Nephron progenitor cell (in vitro differentiated cells): ENCODE data around the gene RNF208.

Experiments used
- DNase-seq: peaks from one replicate; pipeline ENCODE4 v3.0.0; 2021
- H3K27ac Mint-ChIP-seq: 2 replicates; pipeline ENCODE4 v1.8.0; 2021; ENCODE audit warnings: mild to moderate bottlenecking, moderate library complexity, mixed read lengths
- H3K27me3 Mint-ChIP-seq: 2 replicates; pipeline ENCODE4 v1.8.0; 2021; ENCODE audit warnings: mild to moderate bottlenecking, low read depth, mixed read lengths; ENCODE audit not compliant: poor library complexity
- H3K36me3 Mint-ChIP-seq: 2 replicates; pipeline ENCODE4 v1.8.0; 2021; ENCODE audit warnings: low read depth, mixed read lengths
- H3K4me1 Mint-ChIP-seq: 2 replicates; pipeline ENCODE4 v1.8.0; 2021; ENCODE audit warnings: mixed read lengths
- H3K4me3 Mint-ChIP-seq: 2 replicates; pipeline ENCODE4 v1.8.0; 2021; ENCODE audit warnings: mild to moderate bottlenecking, moderate library complexity, mixed read lengths
- H3K9me3 Mint-ChIP-seq: 2 replicates; pipeline ENCODE4 v1.8.0; 2021; ENCODE audit warnings: mild to moderate bottlenecking, moderate library complexity, mixed read lengths
- CTCF ChIP-seq: fragments of 200-600 bp; sonication (generic); IDR thresholded peaks from 2 replicates; pipeline ENCODE4 v1.5.0; 2021; ENCODE audit warnings: antibody characterized with exemption

RNF208 gene

GRCh38 chr9:137202966-137203365, 19.1 kb downstream of the RNF208 start:
- Mint-ChIP-seq H3K4me1 (peaks cover 63% of the 10 kb centered on the region), H3K4me3 (peak overlapping the region; percentile 15), H3K27me3 (no peaks in the 10 kb centered on the region), H3K9me3 (no peaks in the 10 kb centered on the region), H3K27ac (no peak overlapping the region), H3K36me3 (peaks cover 10% of the 10 kb centered on the region)
- DNase-seq = no peak
- no peak for TF ChIP-seq CTCF

GRCh38 chr9:137201205-137201868, 20.7 kb downstream of the RNF208 start:
- peaks cover 49% of the 10 kb centered on the region for H3K4me1 Mint-ChIP-seq
- H3K9me3 Mint-ChIP-seq = no peaks in the 10 kb centered on the region
- peak overlapping the region; percentile 84 for H3K4me3 Mint-ChIP-seq

GRCh38 chr9:137200311-137201204, 21.5 kb downstream of the RNF208 start, which contains the start of gene TPRN:
Gene TPRN (minus strand): TSS chr9:137200741. CDS start chr9:137200711, 30 bp downstream.
- DNase-seq = peak; percentile 99
- peak within 1 kb of the TSS; percentile 84 for H3K4me3 Mint-ChIP-seq
- peaks cover 42% of the 10 kb centered on the region for H3K4me1 Mint-ChIP-seq
- no peaks in the 10 kb centered on the region for H3K36me3 Mint-ChIP-seq
- H3K9me3 Mint-ChIP-seq = no peaks in the 10 kb centered on the region
- TF ChIP-seq CTCF = no peak
- H3K27me3 Mint-ChIP-seq = no peaks in the 10 kb centered on the region
- H3K27ac Mint-ChIP-seq = peak within 1 kb of the TSS; percentile 68

More at GRCh38 chr9:137201205-137201868, 20.7 kb downstream of the RNF208 start:
- H3K27ac Mint-ChIP-seq = peak overlapping the region; percentile 68
- no peaks in the 10 kb centered on the region for H3K36me3 Mint-ChIP-seq
- no peak for DNase-seq
- H3K27me3 Mint-ChIP-seq = no peaks in the 10 kb centered on the region
- TF ChIP-seq CTCF = no peak

- peak; percentile 41 for DNase-seq
- no peaks in the 10 kb centered on the region for H3K27me3 Mint-ChIP-seq
- no peaks in the 10 kb centered on the region for H3K36me3 Mint-ChIP-seq
- H3K27ac Mint-ChIP-seq = no peak overlapping the region
- no peaks in the 10 kb centered on the region for H3K9me3 Mint-ChIP-seq
- TF ChIP-seq CTCF = no peak
- peak overlapping the region; percentile 83 for H3K4me3 Mint-ChIP-seq
- H3K4me1 Mint-ChIP-seq = peaks cover 38% of the 10 kb centered on the region
Observed at GRCh38 chr9:137199411-137200121, 22.5 kb downstream of the RNF208 start.

GRCh38 chr9:137198902-137199283, 23.1 kb downstream of the RNF208 start:
- no peak for DNase-seq
- no peaks in the 10 kb centered on the region for H3K27me3 Mint-ChIP-seq
- no peak for TF ChIP-seq CTCF
- no peaks in the 10 kb centered on the region for H3K36me3 Mint-ChIP-seq
- H3K4me1 Mint-ChIP-seq = peaks cover 31% of the 10 kb centered on the region
- H3K4me3 Mint-ChIP-seq = peak overlapping the region; percentile 34
- no peaks in the 10 kb centered on the region for H3K9me3 Mint-ChIP-seq
- no peak overlapping the region for H3K27ac Mint-ChIP-seq
